GM12872 (cell line): ENCODE data around the gene KIAA1614.

Experiments
- TF ChIP-seq, protein P1 (sequence below): IDR thresholded peaks from 3 replicates; pipeline ENCODE4 v1.5.1; 2011; ENCODE audit warnings: low read depth, mild to moderate bottlenecking, low read length, moderate library complexity; ENCODE audit not compliant: insufficient read depth

KIAA1614 gene

GRCh38 chr1:180941518-180942275 lies 29.0 kb downstream of the KIAA1614 start:
- TF ChIP-seq, protein P1, sequence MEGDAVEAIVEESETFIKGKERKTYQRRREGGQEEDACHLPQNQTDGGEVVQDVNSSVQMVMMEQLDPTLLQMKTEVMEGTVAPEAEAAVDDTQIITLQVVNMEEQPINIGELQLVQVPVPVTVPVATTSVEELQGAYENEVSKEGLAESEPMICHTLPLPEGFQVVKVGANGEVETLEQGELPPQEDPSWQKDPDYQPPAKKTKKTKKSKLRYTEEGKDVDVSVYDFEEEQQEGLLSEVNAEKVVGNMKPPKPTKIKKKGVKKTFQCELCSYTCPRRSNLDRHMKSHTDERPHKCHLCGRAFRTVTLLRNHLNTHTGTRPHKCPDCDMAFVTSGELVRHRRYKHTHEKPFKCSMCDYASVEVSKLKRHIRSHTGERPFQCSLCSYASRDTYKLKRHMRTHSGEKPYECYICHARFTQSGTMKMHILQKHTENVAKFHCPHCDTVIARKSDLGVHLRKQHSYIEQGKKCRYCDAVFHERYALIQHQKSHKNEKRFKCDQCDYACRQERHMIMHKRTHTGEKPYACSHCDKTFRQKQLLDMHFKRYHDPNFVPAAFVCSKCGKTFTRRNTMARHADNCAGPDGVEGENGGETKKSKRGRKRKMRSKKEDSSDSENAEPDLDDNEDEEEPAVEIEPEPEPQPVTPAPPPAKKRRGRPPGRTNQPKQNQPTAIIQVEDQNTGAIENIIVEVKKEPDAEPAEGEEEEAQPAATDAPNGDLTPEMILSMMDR, result no peak

DNA sequence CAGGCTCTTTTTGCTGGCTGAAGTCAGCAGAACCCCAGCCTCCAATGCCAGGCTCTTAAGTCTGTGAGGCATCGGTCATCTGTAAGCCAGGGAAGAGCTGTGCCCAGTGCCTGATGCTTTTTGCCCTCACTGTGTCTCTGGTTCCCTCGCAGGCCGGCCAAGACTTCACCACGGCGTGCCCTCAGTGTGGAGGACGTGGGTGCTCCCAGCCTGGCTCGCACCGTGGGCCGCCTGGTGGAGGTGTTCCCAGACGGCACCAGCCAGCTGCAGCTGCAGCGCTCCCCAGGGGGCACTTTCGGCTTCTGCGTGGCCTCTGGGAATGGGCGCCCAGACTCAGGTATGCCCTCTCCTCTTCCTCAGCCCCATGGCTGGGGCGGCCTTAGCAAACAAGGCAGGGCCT lies 32.5 kb downstream of the KIAA1614 start:
- TF ChIP-seq, protein P1, result no peak

DNA sequence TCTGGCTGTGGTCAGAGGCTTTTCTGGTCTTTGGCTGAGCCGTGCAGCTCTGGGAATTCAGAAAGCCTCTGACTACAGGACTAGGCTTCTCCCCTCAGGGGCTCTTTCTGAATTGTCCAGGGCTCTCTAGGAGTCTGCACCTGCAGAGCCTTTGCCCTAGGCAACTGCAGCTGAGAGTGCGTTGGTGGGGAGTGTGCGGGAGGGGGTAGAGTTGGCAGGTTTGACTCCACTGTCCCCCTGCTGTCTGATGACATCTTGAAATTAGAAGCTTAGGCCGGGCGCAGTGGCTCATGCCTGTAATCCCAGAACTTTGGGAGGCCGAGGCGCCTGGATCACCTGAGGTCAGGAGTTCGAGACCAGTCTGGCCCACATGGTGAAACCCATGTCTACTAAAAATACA lies 32.9 kb downstream of the KIAA1614 start:
- TF ChIP-seq, protein P1, result no peak

DNA sequence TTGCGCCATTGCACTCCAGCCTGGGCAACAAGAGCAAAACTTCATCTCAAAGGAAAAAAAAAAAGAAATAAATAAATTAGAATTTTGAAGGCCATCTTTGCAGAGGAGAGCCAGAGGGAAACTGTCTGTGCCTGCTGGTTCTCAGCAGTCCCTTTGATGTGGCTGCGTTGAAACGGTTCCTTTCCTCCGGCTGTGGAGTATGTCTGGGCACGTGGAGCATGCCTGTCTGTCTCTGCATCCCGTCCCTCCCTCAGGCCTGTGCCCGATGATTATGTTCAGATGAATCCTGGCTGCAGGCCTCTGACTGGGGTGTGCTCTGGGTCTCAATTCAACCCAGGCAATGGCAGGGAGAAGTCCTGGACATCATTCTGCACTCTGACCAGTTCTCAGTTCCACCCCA lies 33.4 kb downstream of the KIAA1614 start:
- TF ChIP-seq, protein P1, result no peak

GRCh38 chr1:180946541-180947498 lies 34.1 kb downstream of the KIAA1614 start:
- TF ChIP-seq, protein P1, result no peak

DNA sequence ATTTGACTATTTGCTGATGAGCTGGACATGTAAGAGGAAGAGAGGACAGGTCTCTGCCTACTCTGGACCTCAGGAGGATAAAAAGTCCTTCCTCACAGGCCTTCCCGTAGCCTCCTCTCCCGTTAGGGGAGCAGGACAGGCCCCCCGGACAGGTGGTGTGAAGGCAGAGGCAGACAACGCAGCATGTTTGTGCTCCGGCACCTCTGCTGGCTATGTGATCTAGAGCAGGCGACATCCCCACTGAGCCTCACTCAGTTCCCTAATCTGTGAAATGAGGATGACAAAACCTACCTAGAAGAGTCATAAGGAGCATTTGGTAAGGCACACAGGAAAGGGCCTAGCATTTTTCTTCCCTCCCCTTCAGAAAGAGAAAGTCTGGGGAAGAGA lies 34.8 kb downstream of the KIAA1614 start:
- TF ChIP-seq, protein P1, result no peak

- TF ChIP-seq, protein P1, result no peak
Measured at GRCh38 chr1:180947901-180948640, 35.4 kb downstream of the KIAA1614 start.
